DMS53 treated with DMSO at 0.1 percent for 48 hours (cell line): ENCODE data around the gene KCNH8.

Source experiments
- DNase-seq: peaks from one replicate; lab custom pipeline; 2025; ENCODE audit not compliant: unreplicated experiment; lab: John Stamatoyannopoulos, UW

The KCNH8 gene

DNA sequence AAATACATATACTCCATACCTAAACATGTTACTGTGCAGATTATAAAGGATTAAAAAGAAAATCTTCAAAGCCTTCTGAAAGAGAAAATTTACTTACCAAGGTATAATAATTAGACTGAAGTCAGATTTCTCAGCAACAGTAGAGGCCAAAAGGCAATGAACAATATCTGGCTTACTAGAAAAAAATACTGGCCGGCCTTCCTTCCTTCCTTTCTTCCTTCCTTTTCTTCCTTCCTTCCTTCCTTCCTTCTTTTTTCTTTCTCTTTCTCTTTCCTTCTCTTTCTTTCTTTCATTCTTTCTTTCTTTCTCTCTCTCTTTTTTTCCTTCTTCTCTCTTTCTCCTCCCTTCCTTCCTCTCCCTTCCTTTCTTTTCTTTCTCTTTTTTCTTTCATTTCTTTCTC, 209.6 kb downstream of the KCNH8 start:
- no peak for DNase-seq

DNA sequence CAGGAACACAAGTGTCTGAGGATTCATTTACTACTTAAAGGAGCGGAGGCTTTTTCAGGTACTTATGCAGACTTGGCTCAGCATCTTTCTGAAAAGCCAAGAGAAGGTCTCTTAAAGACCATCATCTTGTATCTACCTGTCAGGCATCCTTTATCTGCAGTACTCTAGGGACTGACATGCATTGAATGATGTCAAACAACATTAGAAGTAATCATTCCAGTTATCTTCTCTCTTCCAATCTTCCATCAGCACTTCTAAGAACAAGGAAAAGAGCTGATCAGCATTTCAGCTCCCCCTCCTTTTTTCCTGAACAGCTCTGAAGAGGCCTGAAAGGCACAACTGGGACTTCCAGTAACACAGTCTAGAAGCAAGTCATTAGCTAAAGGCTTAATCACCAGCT, 214.8 kb downstream of the KCNH8 start:
- DNase-seq = no peak

DNA sequence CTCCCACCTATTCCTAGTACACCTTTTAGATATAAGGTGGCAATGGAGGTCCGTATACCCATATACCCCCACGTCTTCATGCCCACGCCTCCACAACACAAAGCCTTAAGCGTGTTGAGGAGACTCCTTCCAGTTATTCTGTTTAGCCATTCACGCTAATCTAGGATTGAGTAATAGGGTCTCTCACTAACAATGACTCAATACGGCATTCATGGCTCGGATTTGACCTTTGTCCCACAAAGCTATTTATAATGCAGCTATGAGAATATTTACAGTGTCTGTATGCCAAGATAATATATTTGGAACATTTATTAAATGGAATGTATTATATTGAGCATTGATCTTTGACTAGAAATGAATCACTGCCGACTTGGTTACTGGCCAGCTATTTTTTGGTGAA, 215.8 kb downstream of the KCNH8 start:
- no peak for DNase-seq

DNA sequence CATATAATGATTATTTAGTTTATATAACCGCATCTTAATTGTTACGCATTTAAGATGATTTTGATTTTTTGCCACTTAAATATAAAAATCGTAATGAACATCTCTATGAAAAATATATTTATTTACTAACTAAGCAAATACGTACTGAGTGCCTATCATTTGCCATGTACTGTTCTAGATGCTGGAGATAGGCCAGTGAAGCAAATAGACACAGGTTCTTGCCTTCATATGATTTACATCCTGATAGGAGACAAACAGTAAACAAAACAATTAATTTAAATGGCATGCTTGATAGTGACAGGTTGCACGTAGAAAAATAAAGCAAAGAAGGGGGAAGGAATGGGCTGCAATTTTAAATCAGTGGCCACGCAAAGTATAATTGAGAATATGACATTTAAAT, 217.2 kb downstream of the KCNH8 start:
- no peak for DNase-seq

DNA sequence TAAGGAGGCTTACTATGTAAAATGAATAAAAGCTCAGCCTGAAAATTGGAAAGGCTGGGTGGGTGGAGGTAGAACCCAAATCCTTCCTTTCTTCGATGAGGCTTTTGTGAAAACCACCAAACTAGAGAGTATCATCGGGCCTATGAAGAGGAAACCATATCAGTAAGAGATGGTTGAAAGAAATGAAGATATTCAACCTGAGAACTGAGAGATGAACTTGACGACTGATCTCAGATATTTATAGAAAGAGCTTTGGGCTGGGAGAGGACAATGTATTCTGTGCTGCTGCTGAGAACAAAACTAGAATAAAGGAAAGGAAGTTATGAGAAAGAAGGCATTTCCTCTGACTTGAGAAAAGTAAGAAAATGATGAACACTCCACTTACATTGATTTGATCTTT, 236.6 kb downstream of the KCNH8 start:
- no peak for DNase-seq

DNA sequence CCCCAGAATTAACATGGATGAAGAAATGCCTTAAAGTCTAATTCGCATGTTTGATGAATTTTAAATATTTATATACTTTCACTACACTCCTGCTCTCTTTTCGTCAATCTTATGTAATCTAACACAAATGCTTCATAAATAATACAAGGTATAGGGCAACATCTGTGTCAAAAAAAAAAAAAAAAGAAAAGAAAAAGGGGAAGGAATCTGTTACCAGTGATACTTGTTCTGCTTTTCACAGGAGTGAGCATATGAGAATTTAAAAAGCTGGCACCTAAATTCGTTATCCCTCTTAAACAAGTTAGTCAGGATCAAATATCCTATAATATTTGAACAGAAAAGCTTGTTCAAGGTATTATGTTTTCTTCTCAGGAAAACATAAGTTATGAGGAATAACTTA, 243.8 kb downstream of the KCNH8 start:
- DNase-seq = no peak

DNA sequence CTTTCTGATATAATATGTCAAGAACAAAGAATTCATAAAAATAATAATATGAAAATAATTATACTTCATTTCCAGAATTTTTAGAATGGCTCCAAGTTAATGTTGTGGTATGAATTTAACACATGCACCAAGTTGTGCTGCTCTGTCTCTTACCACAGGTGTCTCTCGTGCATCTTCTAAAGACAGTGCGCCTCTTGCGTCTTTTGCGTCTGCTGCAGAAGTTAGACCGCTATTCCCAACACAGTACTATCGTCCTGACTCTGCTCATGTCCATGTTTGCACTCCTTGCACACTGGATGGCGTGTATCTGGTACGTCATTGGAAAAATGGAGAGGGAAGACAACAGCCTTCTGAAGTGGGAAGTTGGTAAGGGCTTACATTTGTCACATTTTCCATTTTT, 246.6 kb downstream of the KCNH8 start:
- no peak for DNase-seq

DNA sequence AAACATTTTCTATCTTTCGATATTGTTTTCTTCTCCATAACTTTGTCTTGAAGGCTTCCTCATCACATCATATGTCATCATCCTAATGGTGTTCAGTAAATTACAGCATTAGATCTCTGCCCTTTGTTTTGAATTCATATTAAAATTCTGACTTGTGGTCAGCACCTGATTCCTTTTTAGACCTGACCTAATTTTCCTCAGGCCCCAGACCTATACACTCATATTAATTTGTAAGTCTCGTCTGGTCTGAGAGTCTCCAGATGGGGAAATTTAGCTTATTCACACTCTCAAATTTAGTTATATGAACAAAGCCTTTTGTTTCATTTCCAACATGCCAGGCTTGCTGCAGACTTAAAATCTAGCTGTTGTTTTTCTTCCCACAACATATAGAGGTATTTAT, 248.4 kb downstream of the KCNH8 start:
- DNase-seq = no peak

DNA sequence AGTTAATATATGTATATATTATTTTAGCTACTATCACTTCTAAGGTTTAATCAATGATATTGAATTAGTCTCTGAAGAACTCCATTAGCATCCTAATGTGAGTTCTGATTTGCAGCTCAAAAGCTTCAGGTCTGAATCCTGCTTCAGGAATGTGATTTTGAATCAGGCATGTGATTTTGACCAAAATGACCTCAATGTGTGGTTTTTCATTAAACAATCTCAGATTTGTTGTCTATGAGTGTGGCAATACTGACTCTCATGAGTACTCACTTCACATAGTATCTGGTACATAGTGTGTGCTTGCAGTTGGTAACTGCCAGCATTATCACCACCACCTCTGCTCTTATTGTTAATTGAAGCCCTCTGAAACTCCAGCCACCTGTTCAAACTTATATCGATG, 251.0 kb downstream of the KCNH8 start:
- no peak for DNase-seq

DNA sequence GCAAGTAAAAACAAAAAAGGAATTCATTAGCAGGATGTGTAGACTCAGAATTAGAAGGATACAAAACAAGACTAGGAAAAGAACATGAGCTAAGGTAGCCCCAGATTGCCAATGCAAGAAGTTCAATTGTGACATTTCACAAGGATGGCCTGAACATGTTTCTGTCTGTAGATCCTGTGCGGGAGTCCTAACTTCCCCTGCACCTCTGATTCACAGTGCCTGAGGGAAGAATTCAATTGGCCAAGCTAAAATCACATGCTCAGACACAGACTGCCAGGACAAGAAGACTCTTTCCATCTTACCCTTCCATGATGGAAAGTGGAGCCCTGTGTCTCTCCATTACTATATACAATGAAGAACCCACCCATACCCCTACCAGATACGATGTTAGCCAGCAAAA, 251.5 kb downstream of the KCNH8 start:
- DNase-seq = no peak

DNA sequence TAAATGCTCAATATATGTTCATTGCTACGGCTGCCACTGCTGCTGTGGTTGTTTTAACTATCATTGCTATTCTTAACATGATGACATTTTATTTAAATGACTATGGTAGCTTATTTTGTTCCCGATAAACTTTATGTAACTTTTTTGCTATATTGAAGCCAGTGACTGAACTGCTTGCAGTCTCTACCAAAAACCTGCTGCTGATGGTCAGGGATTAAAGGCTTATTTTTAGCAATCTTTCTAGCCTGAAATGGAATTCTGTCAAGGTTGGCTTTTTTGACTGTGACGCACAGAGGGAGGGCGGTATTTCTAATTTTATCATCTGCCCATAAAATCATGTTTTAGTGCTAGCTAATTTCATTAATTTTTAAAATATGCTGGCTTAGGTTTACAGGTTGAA, 271.8 kb downstream of the KCNH8 start:
- DNase-seq = no peak

DNA sequence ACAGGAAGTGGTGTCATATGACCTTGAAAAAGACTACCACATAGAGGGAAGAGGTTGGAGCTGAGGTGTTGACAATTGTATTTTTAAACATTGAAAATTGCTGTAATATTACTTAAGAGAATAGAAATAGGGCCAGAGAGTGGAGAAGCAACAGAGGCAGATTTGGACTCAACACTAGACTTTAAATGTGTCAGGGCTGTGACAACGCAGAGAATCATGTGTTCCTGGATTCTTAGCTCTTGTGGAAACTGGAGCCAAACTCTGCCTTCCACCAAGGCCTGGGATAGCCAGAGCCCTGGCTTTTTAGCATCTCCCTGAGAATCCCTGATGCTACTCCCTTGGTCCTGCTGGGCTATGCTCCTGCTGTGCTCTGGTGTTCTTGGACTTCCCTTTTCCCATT, 277.5 kb downstream of the KCNH8 start:
- no peak for DNase-seq

DNA sequence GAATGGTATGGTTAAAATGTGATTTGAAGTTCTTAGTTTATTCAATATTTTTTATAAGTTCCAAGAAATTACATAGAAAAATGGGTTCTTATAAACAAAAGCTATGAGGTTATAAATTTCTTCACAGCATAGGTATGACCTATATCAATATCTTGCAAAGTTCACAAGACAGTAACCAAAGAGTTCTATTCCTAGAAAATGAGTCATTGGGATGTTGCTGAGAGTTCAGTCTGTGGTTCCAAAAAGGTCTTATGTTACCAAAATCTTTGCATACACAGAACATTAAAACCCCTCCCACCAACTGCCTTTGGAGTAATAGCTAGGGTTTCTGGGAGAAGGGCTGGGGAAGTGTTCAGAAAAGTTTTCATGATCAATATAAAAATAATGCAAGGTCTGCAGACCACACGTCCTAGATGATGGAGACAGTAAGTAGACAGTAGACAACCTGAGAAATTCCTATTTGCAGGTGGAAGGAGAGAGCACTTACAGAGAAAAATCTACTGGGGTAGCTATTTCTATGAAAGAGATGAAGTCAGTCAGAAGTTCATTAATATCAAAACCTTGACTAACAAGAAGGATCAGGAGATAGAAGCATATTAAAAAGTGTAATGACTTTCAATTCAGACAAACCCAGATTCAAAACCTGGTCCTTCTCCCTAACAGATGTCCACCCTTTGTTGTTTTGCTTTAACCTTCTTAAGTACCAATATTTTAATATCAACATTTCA, 279.3 kb downstream of the KCNH8 start:
- no peak for DNase-seq

DNA sequence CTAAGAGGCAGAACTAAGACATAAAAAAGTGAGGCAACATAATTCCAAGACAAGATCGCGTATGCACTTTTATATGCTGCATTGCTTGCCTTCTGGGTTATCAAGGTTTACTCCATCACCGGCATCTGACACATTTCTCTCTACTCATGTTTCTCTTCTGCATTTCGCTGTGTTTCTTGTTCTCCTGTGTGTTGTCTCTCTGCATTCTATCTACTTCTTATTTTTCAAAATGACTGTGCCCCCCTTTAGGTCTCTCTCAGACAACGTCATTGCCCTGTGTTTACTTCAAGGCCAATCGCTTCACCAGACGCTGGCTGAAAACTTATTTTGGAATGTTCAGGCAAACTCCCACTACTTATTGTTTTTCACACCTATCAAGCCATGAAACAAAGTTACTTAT, 280.4 kb downstream of the KCNH8 start:
- DNase-seq = no peak

DNA sequence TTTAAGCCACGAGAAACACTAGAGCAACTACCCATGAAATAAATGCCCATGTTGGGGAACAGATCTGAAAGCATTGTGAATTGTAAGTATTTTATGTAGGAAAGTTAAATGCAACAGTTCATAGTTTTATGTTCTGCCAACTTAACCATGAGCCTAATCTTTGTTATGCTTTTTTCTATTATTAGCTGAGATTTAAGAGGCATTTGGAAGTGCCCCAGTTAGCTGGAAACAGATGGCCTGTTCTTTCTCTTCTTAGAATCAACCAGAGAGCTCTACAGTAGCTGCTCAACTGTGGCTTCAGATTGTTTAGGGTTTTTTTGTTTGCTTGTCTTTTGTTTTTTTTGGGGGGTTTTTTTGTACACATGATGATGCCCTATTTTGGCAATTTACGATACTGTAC, 284.4 kb downstream of the KCNH8 start:
- DNase-seq = no peak

DNA sequence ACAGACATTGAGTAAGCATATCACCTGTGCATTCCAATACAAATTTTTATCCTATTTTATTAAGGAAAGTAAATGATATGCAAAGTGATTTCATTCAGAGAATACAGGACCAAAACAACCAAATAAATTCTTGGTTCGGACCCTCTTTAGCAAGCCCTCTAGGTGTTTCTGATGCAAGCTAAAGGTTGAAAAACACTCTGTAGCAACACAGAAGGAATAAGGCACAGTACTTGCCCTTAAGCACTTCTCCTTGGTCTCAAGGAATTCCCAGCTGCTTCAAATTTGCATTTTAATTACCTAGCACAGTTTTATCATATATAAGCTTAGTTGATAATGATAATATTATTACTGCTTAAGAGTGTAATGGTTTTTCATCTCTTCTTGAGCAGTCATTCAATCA, 288.4 kb downstream of the KCNH8 start:
- no peak for DNase-seq

DNA sequence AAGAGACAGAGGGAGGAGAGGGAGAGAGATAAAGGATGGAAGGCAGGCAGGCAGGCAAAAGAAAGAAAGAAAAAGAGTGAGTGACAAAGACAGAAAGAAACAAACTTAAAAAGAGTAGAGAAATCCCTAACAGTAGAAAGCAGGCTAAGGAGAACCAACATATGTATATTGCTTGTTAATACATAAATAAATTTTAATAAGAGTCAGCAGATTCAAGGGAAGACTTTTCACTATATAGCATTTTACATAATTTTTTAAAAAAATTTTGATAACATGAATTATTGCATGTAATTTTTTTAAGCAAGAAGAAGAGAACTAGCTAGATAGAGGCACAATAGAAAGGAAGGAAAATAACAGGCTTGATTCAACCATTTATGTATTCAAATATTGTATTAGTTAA, 291.6 kb downstream of the KCNH8 start:
- no peak for DNase-seq

DNA sequence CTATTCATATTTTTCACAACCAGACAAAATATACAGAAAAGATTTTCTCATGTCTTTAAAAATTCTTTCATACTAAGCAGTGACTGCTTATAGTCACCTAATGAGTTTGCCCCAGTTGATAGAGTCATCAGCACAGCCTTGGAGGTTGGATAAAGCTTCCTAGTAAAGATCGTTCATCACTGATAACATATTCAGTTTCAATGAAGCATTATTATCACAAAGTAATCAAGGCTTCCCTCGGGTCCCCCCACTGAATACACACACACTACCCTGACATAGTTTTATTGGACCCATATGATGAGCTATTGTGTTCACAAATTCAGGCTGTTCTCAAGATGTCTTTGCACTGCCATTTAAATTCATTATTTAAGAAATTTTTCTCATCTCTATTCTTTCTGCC, 297.8 kb downstream of the KCNH8 start:
- DNase-seq = no peak

DNA sequence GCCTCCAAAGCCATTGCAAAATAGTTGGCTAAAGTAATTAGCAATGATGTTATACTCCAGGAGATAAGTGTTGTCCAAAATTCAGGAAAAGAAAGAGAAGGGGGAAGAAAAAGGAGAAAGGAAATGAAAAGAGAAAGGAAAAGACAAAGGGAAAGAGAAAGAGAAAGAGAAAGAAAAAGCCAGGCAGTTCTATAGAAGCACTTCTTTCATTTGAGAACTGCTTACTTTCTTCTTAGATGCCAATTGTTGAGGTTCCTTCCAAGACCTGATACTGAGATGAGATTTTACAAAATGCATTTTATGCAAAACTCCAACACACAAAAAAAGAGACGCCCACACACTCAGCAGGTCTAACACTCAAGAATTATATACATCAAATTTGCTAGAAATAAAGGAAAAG, 298.4 kb downstream of the KCNH8 start:
- DNase-seq = no peak

DNA sequence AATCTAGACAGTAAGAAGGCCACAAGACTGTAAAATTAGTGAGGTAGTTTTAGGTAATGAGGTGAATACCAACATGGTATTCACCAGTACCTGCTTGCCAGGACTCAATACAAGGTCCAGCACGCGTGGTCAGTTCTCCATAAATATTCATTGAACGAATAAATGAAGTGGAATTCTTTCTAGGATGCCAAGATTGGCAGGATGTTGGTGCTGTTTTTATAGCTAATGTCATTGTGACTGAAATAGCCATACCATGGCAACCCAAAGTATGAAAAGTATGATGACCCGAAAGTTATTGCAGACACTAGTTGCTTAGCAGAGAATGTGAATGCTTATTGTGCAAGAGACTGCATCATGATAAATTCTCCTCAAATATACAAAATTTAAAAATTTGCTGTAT, 307.2 kb downstream of the KCNH8 start:
- DNase-seq = no peak

DNA sequence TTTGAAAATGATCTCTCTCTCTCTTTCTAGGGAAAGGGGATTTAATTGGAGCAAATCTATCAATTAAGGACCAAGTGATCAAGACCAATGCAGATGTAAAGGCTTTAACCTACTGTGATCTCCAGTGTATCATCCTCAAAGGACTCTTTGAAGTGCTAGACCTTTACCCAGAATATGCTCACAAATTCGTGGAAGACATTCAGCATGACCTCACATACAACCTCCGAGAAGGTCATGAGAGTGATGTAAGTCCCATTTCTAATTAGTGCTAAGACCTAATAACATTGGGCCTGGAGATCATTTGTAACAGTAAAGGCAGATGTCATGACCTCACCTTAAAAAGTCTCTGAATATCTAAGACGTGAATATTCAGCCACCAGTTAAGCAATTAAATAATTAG, 308.4 kb downstream of the KCNH8 start:
- no peak for DNase-seq

DNA sequence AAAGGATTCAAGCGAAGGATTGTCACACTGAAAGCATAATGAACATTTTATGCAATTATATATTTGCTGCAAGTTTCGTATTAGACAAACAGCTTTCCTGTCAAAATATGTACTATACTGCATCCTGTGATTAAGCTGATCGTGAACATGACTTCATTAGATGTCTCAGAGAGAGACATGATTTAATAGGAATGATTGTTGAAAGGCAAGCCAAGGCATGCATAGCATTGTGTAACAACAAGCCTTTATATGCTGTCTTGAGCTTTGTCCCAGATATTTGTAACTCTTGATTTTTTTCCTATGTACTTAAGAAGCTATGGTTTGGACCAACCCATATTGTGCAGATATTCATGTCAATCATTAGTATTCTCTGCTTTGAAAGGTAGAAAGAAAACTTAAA, 309.1 kb downstream of the KCNH8 start:
- DNase-seq = no peak

DNA sequence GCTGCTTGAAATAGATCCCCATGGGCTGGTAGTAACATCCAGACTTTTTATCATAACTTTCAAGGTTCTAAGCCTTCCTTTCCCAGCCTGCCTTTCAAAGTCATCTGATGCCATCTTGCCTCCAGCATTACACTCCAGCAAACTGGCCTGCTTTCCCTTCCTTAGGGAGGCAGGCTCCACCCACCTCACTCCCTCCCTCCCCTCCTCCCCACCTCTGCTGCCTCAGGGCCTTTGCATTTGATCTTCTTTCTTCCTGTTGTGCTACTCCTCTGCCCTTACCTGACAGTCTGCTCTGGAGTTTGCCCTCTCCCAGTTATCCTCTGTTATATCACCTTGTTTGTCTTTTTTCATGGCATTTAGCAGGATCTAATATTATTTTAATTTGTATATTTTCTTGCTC, 319.5 kb downstream of the KCNH8 start:
- DNase-seq = no peak

DNA sequence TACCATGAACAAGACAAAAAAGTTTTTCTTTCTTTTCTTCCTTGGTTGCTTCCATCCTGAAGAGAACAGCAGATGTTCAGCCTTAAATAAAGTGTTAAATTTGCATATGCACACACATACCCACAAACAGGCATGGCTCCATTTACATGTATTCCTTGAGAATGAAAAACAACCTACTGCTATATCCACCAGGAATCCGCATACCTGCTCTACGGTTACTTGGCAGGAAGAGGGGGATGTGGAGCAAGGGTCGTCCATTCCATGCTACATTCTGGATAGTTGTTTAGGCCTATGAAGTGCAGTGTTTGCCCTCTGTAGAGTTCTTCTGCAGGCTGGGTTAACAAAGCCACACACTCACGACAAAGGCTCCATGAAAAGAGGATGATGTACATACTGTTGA, 322.8 kb downstream of the KCNH8 start:
- DNase-seq = no peak
